GM19035 (cell line): Measurements from ENCODE around the gene CRTC3.

Experiments used
- ATAC-seq: cut with Tn5 transposase; IDR thresholded peaks from one replicate; pipeline ENCODE4 v1.9.1; 2021; ENCODE audit not compliant: unreplicated experiment

CRTC3 gene

GRCh38 chr15:90520365-90520764 lies 9.4 kb upstream of the CRTC3 start:
- no peak for ATAC-seq

GRCh38 chr15:90523373-90523772 lies 6.3 kb upstream of the CRTC3 start:
- no peak for ATAC-seq

GRCh38 chr15:90524018-90524803 lies 5.5 kb upstream of the CRTC3 start:
- ATAC-seq, result peak; percentile 71

GRCh38 chr15:90529011-90529370 lies 732 bp upstream of the CRTC3 start:
- no peak for ATAC-seq

- peak; percentile 47 for ATAC-seq
Measured at GRCh38 chr15:90530250-90531051, 728 bp downstream of the CRTC3 start.

- no peak for ATAC-seq
Measured at GRCh38 chr15:90531147-90531546, 1.4 kb downstream of the CRTC3 start.

GRCh38 chr15:90535254-90535653 lies 5.5 kb downstream of the CRTC3 start:
- no peak for ATAC-seq

- ATAC-seq, result no peak
Measured at GRCh38 chr15:90539789-90540188, 10.1 kb downstream of the CRTC3 start.

- ATAC-seq, result no peak
Measured at GRCh38 chr15:90540768-90541167, 11.0 kb downstream of the CRTC3 start.

- no peak for ATAC-seq
Measured at GRCh38 chr15:90545095-90545494, 15.4 kb downstream of the CRTC3 start.

- no peak for ATAC-seq
Measured at GRCh38 chr15:90547540-90547939, 17.8 kb downstream of the CRTC3 start.

GRCh38 chr15:90550919-90551318 lies 21.2 kb downstream of the CRTC3 start:
- ATAC-seq, result no peak

- ATAC-seq, result no peak
Measured at GRCh38 chr15:90552162-90552928, 22.6 kb downstream of the CRTC3 start.

GRCh38 chr15:90552929-90553211 lies 23.1 kb downstream of the CRTC3 start:
- ATAC-seq, result no peak

- ATAC-seq, result no peak
Measured at GRCh38 chr15:90553248-90553745, 23.6 kb downstream of the CRTC3 start.

- ATAC-seq, result no peak
Measured at GRCh38 chr15:90557186-90558084, 27.7 kb downstream of the CRTC3 start.

GRCh38 chr15:90558171-90558573 lies 28.4 kb downstream of the CRTC3 start:
- ATAC-seq, result no peak

- no peak for ATAC-seq
Measured at GRCh38 chr15:90559119-90559518, 29.4 kb downstream of the CRTC3 start.

- ATAC-seq, result no peak
Measured at GRCh38 chr15:90560229-90560776, 30.6 kb downstream of the CRTC3 start.
